Breast epithelium (tissue), 4 donors: ENCODE results near the gene CABLES2. TPM values are rescaled to one million over a fixed set of nuclear protein-coding genes. Genes with fewer than 3 reads are reported as not detected.

Experiments used
- DNase-seq, 2 donors: peaks; one replicate each; pipeline ENCODE4 v3.0.0-alpha.2; 2019; ENCODE audit warnings: low spot score in 2 of 2
- H3K27ac ChIP-seq, 2 donors: fragments of 200-600 bp; sonication (generic) in 1 of 2; one replicate each; pipeline ENCODE4 v1.5.1; 2016 to 2019; ENCODE audit warnings: mild to moderate bottlenecking in 1 of 2
- H3K27me3 ChIP-seq, 2 donors: fragments of 200-600 bp; sonication (generic) in 1 of 2; one replicate each; pipeline versions ENCODE4 v1.5.1 to v1.6.0; 2017 to 2019; ENCODE audit warnings: control low read depth in 1 of 2, mild to moderate bottlenecking in 1 of 2
- H3K36me3 ChIP-seq: fragments of 200-600 bp; one replicate; pipeline ENCODE4 v1.5.1; 2019
- H3K4me1 ChIP-seq, 2 donors: fragments of 200-600 bp; sonication (generic); one replicate each; pipeline ENCODE4 v1.5.1; 2016 to 2019; ENCODE audit warnings: control low read depth in 1 of 2
- H3K4me3 ChIP-seq, 3 donors: fragments of 200-600 bp; sonication (generic); 1 replicate in 2 of 3; 2 replicates in 1 of 3; pipeline ENCODE4 v1.5.1; 2016 to 2019; ENCODE audit warnings: mild to moderate bottlenecking in 3 of 3, moderate library complexity in 2 of 3
- H3K9me3 ChIP-seq, 2 donors: fragments of 200-600 bp; sonication (generic) in 1 of 2; one replicate each; pipeline ENCODE4 v1.5.1; 2016 to 2019; ENCODE audit warnings: control low read depth in 1 of 2
- CTCF ChIP-seq, 3 donors: fragments of 450-650 bp; IDR thresholded peaks; one replicate each; pipeline ENCODE4 v1.5.1; 2016 to 2017; ENCODE audit warnings: antibody characterized with exemption in 3 of 3, mild to moderate bottlenecking in 3 of 3, moderate library complexity in 3 of 3
- POLR2A ChIP-seq: fragments of 450-650 bp; IDR thresholded peaks from one replicate; pipeline ENCODE4 v1.6.1; 2016; ENCODE audit warnings: antibody characterized with exemption, mild to moderate bottlenecking, moderate library complexity
- POLR2AphosphoS5 ChIP-seq, 3 donors: sonication (generic); formaldehyde crosslinking; IDR thresholded peaks; one replicate each; pipeline ENCODE4 v1.6.1; 2017; ENCODE audit warnings: antibody characterized with exemption in 3 of 3
- intact Hi-C: fragments of 100-400 bp; cut with DNase I; formaldehyde crosslinking; loops from one replicate; pipeline ENCODE4 v1.15.1; 2023; ENCODE audit warnings: low total_unique reads
- total RNA-seq, 3 donors: library from RNA; depleted of rRNA; stranded (reverse); fragments of >200 nt; gene quantifications; one replicate each; pipeline ENCODE4 v1.1.0, GENCODE V29; 2016

CABLES2 gene
- total RNA-seq, 3 donors from 2014 or later = 1.8 to 3.2 (median 2.9) TPM

- TF ChIP-seq POLR2AphosphoS5 (IDR thresholded peaks at IDR 0.05) = no peak
- TF ChIP-seq POLR2A = no peak
- TF ChIP-seq CTCF (IDR thresholded peaks at IDR 0.05) = no peak
- DNase-seq = no peak
- Histone ChIP-seq H3K36me3 (no peaks in the 10 kb centered on the region), H3K27me3 (peaks cover 0 to 9% of the 10 kb centered on the region in 2 donors), H3K4me3 (no peak overlapping the region), H3K4me1 (no peaks in the 10 kb centered on the region), H3K27ac (no peak overlapping the region), H3K9me3 (no peaks in the 10 kb centered on the region)
- intact Hi-C loops = no loop called here
Observed at GRCh38 chr20:62417981-62418708, 11.1 kb upstream of the CABLES2 start.

DNA sequence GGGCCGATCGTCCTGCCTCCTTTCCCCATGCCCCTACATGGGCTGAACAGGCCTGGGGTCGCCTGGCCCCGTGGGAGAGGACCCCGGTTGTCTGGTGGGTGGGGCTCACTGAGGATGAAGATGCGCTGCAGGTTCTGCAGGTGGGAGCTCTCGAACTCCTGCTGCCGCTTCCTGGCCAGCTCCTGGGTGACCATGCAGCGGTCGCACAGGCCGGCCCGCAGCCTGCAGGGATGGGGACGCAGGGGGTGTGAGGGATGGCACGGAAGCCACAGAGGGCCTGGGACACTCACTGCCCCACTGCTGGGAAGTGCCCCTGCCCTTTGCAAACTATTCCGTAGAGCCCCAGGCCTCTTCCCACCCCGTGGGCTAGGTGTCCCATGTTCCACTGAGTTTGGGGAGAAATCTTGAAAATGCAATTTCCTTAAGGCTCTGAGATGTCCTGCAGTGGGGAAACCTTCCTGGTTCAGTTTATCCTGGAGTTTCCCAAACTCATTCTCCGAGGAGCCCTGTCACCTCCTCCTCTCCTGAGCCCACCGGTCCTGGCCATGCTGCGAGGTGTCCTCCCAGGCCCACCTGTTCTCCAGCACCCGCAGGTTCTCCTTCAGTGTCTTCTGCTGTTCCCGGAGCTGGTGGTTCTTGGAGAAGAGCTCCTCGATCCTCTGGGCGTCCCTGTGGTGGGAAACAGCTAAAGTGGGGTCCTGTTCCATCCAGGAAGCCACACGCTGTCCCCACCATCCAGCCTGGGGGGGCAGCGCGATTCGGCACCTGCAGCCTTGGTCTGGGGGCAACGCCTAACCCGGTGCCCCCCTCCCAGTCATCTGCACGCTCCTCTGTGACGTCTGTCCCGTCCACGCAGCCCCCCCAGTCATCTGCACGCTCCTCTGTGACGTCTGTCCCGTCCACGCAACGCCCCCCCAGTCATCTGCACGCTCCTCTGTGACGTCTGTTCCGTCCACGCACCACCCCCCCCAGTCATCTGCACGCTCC, 9.9 kb upstream of the CABLES2 start:
- Histone ChIP-seq H3K9me3 (no peaks in the 10 kb centered on the region), H3K36me3 (no peaks in the 10 kb centered on the region), H3K4me3 (no peak overlapping the region), H3K27me3 (peaks cover 0 to 4% of the 10 kb centered on the region in 2 donors), H3K4me1 (no peaks in the 10 kb centered on the region), H3K27ac (no peak overlapping the region)
- TF ChIP-seq CTCF (IDR thresholded peaks at IDR 0.05) (no peak), POLR2A (no peak)
- DNase-seq = no peak
- intact Hi-C loops = no loop called here

- Histone ChIP-seq H3K27ac (no peak overlapping the region), H3K4me1 (peaks cover 0 to 1% of the 10 kb centered on the region in 2 donors), H3K36me3 (no peaks in the 10 kb centered on the region), H3K4me3 (no peak overlapping the region), H3K9me3 (no peaks in the 10 kb centered on the region), H3K27me3 (peaks cover 0 to 4% of the 10 kb centered on the region in 2 donors)
- TF ChIP-seq CTCF (IDR thresholded peaks at IDR 0.05) (no peak), POLR2AphosphoS5 (IDR thresholded peaks at IDR 0.05) (no peak), POLR2A (no peak)
- intact Hi-C loops = no loop called here
- DNase-seq = no peak
Observed at GRCh38 chr20:62415354-62416111, 8.4 kb upstream of the CABLES2 start.

DNA sequence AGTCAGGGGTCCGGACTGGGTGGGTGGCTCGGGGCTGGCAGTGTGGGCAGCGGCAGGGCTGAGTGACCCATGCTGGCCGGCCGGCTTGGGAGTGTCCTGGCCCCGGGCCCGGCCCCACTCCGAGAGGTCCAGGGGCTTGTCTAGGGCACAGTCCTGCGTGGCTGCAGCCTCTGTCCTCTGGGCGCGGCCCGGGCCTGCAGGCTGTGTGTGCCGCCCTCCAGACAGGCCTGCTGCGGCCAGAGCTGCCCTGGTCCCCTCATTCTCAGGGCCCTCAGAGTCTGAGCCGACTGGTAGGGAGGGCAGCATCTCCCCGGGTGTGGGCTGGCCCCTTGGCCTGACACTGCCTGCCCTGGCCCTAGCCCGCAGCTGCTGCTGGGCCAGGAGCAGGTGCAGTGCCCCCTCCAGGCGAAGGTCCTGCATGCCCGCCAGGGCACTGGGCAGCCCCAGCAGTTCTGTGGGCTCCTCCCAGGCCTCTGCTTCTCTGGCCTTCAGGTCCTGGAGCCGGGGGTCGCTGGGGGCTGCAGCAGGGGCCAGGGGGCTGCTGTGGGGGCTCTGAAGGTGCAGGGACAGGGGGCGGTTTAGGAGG, 6.9 kb upstream of the CABLES2 start:
- TF ChIP-seq POLR2AphosphoS5 (IDR thresholded peaks at IDR 0.05) (no peak), POLR2A (no peak), CTCF (IDR thresholded peaks at IDR 0.05) (no peak)
- DNase-seq = no peak
- Histone ChIP-seq H3K4me1 (peaks cover 0 to 17% of the 10 kb centered on the region in 2 donors), H3K9me3 (no peaks in the 10 kb centered on the region), H3K27ac (no peak overlapping the region), H3K4me3 (no peak overlapping the region), H3K27me3 (peaks cover 0 to 4% of the 10 kb centered on the region in 2 donors), H3K36me3 (no peaks in the 10 kb centered on the region)
- intact Hi-C loops = no loop called here
